Measurements from ENCODE around the gene GAPT.

DNA sequence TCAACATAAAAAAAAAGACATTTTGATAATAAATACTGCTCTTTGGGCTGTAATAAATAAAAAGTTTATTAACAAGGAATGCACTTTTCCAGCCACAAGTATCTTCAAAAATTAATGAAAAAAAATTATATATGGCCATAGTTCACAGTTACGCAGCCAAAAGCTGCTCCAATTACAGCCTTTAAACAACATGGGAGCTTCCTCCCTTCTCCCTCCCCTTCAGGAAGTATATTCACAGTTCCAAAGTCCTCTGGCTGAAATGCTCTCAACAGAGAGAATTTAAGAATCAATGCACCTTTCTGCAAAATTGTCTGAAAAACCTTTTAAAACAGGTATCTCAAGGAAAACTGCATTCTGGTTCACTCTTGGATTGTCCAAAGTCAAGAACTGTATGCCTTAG, 37.2 kb upstream of the GAPT start:
- no peak for TF ChIP-seq POLR2AphosphoS5 (IDR thresholded peaks at IDR 0.05; ENCODE audit: insufficient read depth in 1 of 2, low read depth in 1 of 2)
- TF ChIP-seq, protein P1, sequence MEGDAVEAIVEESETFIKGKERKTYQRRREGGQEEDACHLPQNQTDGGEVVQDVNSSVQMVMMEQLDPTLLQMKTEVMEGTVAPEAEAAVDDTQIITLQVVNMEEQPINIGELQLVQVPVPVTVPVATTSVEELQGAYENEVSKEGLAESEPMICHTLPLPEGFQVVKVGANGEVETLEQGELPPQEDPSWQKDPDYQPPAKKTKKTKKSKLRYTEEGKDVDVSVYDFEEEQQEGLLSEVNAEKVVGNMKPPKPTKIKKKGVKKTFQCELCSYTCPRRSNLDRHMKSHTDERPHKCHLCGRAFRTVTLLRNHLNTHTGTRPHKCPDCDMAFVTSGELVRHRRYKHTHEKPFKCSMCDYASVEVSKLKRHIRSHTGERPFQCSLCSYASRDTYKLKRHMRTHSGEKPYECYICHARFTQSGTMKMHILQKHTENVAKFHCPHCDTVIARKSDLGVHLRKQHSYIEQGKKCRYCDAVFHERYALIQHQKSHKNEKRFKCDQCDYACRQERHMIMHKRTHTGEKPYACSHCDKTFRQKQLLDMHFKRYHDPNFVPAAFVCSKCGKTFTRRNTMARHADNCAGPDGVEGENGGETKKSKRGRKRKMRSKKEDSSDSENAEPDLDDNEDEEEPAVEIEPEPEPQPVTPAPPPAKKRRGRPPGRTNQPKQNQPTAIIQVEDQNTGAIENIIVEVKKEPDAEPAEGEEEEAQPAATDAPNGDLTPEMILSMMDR (IDR thresholded peaks at IDR 0.05) = no peak
